ENCODE results near the gene FAHD2A.
"Not testable (repeated sequence)": the region's sequence is repeated elsewhere in the genome, so short reads cannot be mapped to it uniquely, and the experiment has no call there.

FAHD2A gene

GRCh38 chr2:95442474-95443099 is 40.1 kb downstream of the FAHD2A start:
- not testable (repeated sequence) for DNase-seq

GRCh38 chr2:95445317-95445716 is 42.8 kb downstream of the FAHD2A start:
- not testable (repeated sequence) for DNase-seq

GRCh38 chr2:95463292-95463691 is 60.8 kb downstream of the FAHD2A start:
- not testable (repeated sequence) for DNase-seq
